Islet of Langerhans (tissue), 1 donor: Measurements from ENCODE around the gene LAMA2.
"Not testable (repeated sequence)": the region's sequence is repeated elsewhere in the genome, so short reads cannot be mapped to it uniquely, and the experiment has no call there.

Source experiments
- FAIRE-seq: peaks from one replicate; lab custom pipeline; 2011; peaks lifted over from hg19 to GRCh38; lab: Jason Lieb, UNC

Gene LAMA2

DNA sequence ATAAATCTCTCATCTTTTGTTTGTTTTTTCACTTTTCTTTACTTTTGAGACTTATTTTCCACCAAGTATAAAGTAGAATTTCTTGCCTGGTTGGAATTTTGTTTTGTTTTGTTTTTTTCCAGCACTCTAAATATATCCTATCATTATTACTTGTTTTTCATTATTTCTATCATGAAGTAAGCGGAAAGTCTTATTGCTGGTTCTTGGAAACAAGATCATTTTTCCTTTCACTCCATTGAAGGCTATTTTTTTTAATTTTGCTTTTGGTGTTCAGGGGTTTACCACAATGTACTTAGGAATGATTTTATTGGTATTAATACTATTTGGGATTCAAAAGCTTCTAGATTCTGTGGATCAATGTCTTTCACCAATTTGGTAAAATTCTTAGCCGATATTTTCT is 190.1 kb downstream of the LAMA2 start:
- FAIRE-seq, result no peak

DNA sequence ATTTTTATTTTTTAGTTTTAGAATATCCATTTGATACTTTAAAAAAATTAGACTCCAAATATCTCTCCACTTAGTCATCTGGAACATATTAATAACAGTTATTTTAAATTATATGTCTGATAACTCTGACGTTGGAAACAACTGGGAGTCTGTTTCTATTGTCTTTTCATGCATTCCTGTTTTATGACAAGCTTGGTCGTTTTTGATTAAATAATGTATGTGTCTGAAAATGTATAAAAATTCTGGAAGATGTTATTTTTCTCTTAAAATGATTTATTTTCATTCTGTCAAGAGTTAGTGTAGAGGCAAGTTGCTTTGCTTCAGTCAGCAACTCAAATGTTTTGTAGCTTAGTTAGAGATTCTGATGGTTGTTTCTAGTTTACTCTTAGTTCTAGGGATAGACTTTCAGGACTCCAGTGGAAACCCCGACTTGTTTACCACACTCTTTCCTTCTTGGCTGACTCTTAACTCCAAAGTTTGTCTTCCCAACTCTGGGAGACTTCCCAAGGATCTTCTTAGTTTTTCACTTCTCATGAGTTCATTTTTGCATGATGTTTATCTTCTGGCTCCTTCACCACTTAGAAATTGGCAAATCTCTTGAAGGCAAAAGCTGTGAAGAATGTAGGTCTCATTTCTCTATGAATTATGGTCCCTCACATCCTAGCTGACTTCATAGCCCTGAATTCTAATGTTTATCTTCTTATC is 190.9 kb downstream of the LAMA2 start:
- no peak for FAIRE-seq

DNA sequence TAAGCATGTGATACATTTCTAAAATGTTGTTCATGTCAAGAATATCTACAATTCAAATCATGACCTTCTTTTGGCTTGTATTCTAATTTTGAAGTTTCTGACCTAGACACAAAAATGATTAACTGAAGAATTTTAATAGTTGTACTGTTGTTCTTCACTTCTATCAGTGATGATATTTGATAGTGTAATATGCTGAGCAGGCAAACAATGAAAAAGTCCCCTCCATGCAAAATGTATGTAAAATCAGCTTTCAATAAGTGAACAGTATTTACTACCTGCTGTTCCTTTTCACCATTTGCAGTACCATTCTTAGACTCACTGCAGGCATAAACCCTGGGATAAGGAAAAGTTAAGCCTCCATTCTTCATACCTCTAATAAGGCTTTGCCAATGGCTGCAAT is 201.5 kb downstream of the LAMA2 start:
- FAIRE-seq, result no peak

DNA sequence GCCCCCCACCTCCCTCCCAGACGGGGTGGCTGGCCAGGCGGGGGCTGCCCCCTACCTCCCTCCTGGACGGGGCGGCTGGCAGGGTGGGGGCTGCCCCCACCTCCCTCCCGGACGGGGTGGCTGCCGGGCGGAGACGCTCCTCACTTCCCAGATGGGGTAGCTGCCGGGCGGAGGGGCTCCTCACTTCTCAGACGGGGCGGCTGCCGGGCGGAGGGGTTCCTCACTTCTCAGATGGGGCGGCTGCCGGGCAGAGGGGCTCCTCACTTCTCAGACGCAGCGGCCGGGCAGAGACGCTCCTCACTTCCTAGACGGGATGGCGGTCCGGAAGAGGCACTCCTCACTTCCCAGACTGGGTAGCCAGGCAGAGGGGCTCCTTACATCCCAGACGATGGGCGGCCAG is 205.5 kb downstream of the LAMA2 start:
- FAIRE-seq, result not testable (repeated sequence)

DNA sequence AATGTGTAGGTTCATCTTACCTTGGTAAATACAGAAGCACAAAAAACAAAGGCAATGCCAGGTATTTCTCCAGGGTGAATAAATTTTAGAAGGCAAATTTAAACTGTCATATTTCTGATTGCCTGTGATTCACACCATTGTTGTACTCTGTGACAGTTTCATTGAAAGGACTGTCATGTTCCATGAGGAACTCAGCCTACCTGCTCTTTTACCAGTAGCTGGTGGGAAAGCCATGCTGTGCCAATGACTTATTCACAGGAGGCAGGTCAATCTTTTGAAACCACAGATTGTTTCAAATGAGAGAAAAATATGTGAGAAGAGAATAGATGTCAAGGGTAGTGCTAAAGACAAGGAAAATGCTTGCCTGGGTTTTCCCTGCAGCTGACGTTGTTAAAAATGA is 206.4 kb downstream of the LAMA2 start:
- FAIRE-seq, result no peak

DNA sequence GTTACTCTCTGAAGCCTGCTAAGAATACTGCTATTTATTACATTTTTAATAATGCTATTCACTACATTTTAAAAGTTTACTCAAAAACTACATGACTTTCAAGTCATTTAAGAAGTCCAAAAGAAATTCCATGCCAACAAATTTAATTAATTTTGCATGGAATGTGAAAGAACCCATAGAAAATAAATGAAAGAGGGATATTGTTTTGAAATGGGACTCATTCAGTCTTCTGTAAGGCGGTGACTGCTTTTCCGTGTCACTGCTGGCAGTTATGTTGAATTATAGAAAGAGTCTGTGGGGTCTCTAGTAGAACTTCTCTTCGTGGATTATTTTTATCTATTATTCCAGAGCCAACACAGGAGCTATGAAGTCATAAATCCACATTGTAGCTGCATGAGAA is 211.2 kb downstream of the LAMA2 start:
- no peak for FAIRE-seq

- FAIRE-seq, result no peak
Observed at GRCh38 chr6:129096651-129097290, 213.8 kb downstream of the LAMA2 start.

GRCh38 chr6:129098061-129098553 is 215.2 kb downstream of the LAMA2 start:
- no peak for FAIRE-seq

GRCh38 chr6:129099696-129100095 is 216.8 kb downstream of the LAMA2 start:
- no peak for FAIRE-seq

DNA sequence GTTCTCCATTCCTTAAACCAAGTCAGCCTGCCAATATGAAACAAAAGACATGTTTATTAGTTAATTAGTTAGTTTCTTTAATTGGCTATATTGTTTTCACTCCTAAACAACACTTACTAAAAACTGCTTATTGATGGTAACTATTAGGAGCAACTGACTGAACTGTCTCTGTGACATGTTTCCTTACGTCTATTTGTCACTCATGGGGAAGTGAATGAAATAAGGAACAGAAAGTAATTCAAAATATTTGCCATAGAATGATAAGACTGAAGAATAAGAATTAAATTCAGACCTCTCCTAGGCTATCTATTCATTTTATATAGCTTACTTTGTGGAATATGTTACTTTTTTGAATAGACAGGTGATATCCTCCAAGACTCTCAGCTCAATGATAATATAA is 217.2 kb downstream of the LAMA2 start:
- no peak for FAIRE-seq

GRCh38 chr6:129102741-129103140 is 219.8 kb downstream of the LAMA2 start:
- FAIRE-seq, result no peak

DNA sequence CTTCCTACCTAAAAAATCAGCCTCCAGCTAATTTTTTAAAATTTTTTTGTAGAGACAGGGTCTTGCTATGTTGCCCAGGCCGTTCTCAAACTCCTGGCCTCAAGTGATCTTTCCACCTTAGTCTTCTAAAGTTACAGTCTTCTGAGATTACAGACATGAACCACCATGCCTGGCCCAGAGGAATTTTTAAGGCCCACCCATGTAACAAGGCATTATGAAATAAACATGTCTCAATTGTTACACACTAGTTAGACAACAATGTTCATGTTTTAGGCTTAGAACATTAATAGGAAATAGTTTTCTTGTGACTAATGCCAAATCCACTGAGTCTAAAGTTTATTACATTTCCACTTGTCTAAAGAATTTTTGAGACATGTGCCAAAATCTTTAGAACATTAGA is 221.2 kb downstream of the LAMA2 start:
- FAIRE-seq, result no peak

GRCh38 chr6:129104560-129104959 is 221.6 kb downstream of the LAMA2 start:
- no peak for FAIRE-seq

DNA sequence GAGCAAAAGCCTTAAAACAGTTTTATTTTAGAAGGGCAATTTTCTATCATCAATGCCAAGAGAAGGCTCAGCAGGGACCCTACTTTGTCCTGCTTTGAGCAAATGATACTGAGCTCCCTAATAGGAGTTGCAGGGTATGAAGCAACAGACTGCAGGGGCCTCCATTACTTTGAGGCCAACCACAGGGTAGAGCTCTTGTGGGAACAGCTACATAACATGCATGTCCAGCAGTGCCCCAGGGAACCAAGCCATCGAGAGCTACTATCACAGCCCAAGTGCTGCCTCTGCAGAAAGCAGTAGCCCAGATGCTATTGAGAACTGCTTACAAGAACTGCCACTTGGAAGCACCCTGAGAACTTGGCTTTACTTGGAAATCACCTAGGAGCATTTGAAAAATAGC is 222.1 kb downstream of the LAMA2 start:
- no peak for FAIRE-seq

DNA sequence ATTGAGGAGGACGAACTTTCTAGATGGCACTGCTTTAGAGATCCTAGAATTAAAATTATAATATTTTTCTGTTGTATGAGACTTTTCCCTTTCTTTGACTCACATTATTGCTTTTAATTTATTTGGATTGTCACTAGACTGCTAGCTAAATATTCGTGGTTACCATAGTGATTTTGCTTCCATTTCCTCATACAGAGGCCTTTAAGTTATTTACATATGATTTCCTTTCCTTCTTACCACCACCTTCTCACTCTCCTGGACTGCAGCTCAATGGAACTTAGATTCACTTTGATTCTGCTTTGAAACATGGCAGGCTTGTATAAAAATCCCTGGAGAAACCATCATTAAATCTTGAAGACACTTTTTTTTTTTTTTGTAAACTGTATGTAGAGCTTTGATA is 222.9 kb downstream of the LAMA2 start:
- no peak for FAIRE-seq

DNA sequence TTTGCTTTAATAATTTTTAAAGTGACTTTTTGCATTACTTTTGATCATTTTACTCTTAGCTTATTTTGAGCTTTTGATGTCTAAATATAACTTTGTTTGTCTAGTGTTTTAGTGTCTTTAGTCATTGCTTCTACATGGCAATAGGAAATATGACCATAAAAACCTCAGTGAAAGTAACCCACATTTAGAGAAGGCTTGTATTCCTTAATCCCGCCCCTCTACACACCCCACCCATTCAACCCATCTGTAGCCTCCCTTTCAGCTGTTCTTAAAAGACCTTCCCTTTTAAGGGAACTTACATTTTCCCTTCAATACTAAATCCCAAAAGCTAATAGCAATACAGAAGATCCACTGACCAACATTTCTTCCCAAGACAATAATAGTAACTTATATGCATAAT is 225.4 kb downstream of the LAMA2 start:
- FAIRE-seq, result no peak

- no peak for FAIRE-seq
Observed at GRCh38 chr6:129110690-129111343, 227.9 kb downstream of the LAMA2 start.

- FAIRE-seq, result no peak
Observed at GRCh38 chr6:129111346-129111745, 228.4 kb downstream of the LAMA2 start.

DNA sequence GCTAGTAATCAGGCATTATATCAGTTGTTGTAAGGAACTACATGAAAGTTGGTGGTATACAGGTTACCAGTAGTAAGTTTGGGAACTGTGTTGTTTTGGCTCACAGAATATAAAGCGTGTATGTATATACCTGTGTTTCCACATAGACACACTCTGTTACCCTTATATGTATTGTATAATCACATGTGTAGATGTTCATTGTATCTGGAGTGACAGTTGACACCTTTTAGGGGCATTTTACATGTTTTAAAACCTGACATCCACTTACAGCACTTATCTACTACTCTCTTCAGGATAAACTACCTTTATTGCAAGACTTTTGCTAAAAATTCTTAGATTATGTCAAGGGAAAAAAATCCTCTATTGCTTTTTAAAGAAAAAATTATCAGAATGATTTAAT is 228.9 kb downstream of the LAMA2 start:
- no peak for FAIRE-seq

DNA sequence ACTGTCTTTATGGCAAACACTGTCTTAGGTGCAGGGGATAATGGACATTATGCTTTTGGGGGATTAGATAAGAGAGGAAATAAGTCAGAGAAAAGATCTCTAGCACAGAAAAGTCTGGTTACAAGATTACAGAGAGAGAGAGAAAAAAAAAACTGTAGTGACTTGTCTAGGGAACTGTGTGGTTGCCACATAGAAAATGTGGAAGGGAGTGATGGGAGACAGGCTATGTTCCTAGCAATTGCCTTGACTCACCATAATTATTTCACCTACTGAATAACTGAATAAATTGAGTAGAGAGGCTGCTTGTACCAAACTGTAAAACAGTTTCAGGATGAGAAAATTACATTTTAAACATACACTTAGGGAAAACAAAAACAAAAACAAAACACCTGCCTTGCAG is 229.7 kb downstream of the LAMA2 start:
- no peak for FAIRE-seq

- no peak for FAIRE-seq
Observed at GRCh38 chr6:129113637-129114036, 230.7 kb downstream of the LAMA2 start.

GRCh38 chr6:129114636-129115391 is 231.9 kb downstream of the LAMA2 start:
- no peak for FAIRE-seq

GRCh38 chr6:129115471-129115870 is 232.5 kb downstream of the LAMA2 start:
- FAIRE-seq, result no peak
